Mesodermal cell (in vitro differentiated cells): ENCODE results near the gene DQX1. TPM values are rescaled to one million over a fixed set of nuclear protein-coding genes. Genes with fewer than 3 reads are reported as not detected.

Source experiments
- H3K27ac ChIP-seq: 2 replicates; pipeline ENCODE4 v1.7.0; 2013; ENCODE audit warnings: mild to moderate bottlenecking, low read depth, low read length, moderate library complexity; ENCODE audit not compliant: severe bottlenecking
- H3K36me3 ChIP-seq: 2 replicates; pipeline ENCODE4 v1.7.1; 2013; ENCODE audit warnings: mild to moderate bottlenecking, low read length, moderate library complexity; ENCODE audit not compliant: control insufficient read depth, insufficient read depth
- H3K4me1 ChIP-seq: one replicate; pipeline ENCODE4 v1.7.1; 2013; ENCODE audit warnings: mild to moderate bottlenecking, low read length; ENCODE audit not compliant: insufficient read depth, control insufficient read depth, poor library complexity, severe bottlenecking
- H3K4me3 ChIP-seq: 2 replicates; pipeline ENCODE4 v1.7.0; 2013; ENCODE audit warnings: low read length, control low read depth, mild to moderate bottlenecking; ENCODE audit not compliant: insufficient read depth, poor library complexity, severe bottlenecking; ENCODE audit errors: extremely low read depth
- H3K9me3 ChIP-seq: 2 replicates; pipeline ENCODE4 v1.7.1; 2013; ENCODE audit warnings: mild to moderate bottlenecking, low read length, moderate library complexity; ENCODE audit not compliant: control insufficient read depth
- WGBS, 2 experiments: methylation state at CpG; one replicate each; pipeline ENCODE4 v1.1.5; 2013; ENCODE audit warnings: missing lambda C conversion rate in 2 of 2; ENCODE audit not compliant: insufficient coverage in 2 of 2; 5-methylcytosine and 5-hydroxymethylcytosine counted together
- polyA plus RNA-seq, 2 experiments: library from polyadenylated mRNA; stranded (reverse); fragments of 50-300 nt; gene quantifications; one replicate each; pipeline ENCODE4 v1.2.3, GENCODE V29; 2013

The DQX1 gene, protein sequence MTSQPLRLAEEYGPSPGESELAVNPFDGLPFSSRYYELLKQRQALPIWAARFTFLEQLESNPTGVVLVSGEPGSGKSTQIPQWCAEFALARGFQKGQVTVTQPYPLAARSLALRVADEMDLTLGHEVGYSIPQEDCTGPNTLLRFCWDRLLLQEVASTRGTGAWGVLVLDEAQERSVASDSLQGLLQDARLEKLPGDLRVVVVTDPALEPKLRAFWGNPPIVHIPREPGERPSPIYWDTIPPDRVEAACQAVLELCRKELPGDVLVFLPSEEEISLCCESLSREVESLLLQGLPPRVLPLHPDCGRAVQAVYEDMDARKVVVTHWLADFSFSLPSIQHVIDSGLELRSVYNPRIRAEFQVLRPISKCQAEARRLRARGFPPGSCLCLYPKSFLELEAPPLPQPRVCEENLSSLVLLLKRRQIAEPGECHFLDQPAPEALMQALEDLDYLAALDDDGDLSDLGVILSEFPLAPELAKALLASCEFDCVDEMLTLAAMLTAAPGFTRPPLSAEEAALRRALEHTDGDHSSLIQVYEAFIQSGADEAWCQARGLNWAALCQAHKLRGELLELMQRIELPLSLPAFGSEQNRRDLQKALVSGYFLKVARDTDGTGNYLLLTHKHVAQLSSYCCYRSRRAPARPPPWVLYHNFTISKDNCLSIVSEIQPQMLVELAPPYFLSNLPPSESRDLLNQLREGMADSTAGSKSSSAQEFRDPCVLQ
- 0.48 TPM for polyA plus RNA-seq (2013, experiment 1 of 2)
- polyA plus RNA-seq (2013, experiment 2 of 2), result 0.40 TPM

DNA sequence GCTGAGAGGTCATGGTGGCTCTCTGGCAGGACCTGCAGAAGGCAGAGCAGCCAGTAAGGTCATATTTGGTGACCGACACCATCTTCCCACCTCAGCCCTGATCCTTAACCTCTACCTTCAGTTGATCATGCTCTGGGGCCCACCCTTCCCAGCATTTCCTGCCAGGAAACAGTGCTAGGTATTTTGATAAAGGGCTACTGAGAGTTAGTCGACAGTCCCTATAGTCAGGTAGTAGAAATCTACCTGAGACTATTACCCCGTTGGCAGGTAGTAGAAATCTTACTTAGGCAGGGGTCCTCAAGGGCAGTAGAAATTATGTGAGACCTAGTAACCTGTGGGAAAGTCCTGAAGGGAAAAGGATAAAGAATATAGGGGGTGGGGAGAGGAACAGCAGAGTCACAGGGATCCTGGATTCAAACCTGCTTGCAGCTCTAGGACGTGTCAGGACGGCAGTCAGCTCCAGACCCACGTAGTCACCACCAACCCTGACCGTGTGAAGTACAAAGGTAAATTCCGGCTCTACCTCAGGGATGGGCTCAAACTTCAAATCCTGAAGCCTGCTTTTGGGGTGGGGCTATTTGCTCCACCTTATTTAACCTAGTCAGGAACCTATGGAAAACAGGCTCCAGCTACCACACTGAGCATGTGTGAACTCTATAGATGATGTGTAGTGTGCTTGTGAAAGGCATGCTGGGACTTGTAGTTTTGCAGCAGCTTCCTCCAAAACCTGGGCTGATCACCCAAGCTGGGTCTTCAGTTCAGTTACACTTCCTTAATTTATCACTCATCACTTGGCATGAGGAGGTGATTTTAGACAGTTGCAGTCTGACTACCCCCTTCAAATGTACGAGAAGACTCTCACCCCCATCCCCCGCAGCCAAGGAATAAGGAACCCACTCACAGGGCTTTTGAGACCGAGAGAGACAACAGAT is at the start of gene DQX1:
Gene DQX1 (minus strand): TSS at position 515 of the 932 bp plus-strand sequence. CDS start 502 bp downstream, at position 13.
- 94 to 96% methylated on average over 8 to 9 of the region's 11 CpGs for WGBS, 2 experiments
- Histone ChIP-seq H3K27ac (no peak within 1 kb of the TSS), H3K9me3 (no peaks in the 10 kb centered on the region)

DNA sequence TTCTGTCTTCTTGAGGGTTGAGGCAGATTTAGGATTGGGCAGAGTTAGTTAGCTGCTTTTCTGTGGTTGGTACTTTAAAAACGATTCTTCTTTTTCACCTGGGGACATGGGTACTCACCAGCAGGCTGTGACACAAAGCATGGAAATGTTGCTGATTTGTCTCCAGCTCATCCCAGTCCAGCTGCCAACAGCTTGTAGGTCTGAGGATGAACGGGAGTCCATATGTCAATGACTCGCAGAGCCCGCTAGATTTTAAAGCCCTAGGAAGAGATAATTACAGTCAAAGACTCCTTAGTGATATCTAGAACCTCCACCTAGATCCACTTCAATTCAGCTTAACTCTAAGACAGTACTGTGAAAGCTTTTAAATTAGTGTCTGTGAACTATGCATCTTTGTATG is 49.3 kb upstream of the DQX1 start:
- Histone ChIP-seq H3K4me1 (peaks cover 7% of the 10 kb centered on the region), H3K9me3 (no peaks in the 10 kb centered on the region), H3K36me3 (no peaks in the 10 kb centered on the region), H3K4me3 (no peak overlapping the region), H3K27ac (no peak overlapping the region)
- WGBS, 2 experiments, result 82 to 92% methylated on average over 2 to 3 of the region's 4 CpGs

More for the DNA sequence above, at the start of gene DQX1:
- peaks cover 40% of the 10 kb centered on the region for H3K36me3 ChIP-seq
- H3K4me1 ChIP-seq, result peaks cover 11% of the 10 kb centered on the region
- H3K4me3 ChIP-seq, result no peak within 1 kb of the TSS

DNA sequence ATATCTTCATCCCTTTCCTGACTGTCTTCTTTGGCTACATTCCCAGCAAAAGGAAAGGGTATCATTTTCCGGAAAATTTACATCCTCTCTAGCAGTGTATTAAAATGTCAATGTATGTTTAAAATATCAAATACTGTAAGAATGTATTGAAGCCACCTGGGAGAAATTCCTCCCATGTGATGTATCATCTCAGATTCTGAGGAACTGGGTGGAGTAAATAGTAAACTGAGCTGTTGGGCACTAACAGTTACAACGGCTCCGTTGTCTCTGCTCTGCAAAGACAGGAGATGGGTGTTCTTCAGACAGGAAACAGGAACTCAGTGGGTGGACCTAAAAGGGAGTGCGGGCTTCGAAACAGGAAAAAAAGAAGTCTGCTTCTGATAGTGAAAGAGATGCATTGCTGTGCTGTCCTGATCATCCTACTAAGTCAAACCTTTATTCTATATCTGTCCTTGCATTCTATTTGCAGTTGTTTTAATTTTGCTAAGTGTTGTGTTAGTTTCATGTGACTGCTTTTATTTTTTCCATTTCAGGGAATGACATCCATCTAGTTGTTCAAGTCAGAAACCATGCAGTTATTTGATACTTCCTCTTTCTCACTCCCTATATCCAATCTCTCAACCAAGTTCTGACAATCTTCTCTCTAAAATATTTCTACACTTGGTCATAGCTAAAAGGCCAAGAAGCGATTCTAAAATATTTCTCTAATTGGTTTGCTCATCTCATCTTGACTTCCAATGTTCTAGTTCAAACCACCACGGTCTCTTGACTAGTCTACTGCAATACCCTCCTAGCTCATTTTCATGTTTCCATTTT is 47.9 kb upstream of the DQX1 start:
- Histone ChIP-seq H3K9me3 (no peaks in the 10 kb centered on the region), H3K27ac (no peak overlapping the region), H3K4me3 (no peak overlapping the region), H3K4me1 (peaks cover 7% of the 10 kb centered on the region), H3K36me3 (no peaks in the 10 kb centered on the region)
- WGBS, 2 experiments, result 69 to 83% methylated on average over 4 to 5 of the region's 7 CpGs

DNA sequence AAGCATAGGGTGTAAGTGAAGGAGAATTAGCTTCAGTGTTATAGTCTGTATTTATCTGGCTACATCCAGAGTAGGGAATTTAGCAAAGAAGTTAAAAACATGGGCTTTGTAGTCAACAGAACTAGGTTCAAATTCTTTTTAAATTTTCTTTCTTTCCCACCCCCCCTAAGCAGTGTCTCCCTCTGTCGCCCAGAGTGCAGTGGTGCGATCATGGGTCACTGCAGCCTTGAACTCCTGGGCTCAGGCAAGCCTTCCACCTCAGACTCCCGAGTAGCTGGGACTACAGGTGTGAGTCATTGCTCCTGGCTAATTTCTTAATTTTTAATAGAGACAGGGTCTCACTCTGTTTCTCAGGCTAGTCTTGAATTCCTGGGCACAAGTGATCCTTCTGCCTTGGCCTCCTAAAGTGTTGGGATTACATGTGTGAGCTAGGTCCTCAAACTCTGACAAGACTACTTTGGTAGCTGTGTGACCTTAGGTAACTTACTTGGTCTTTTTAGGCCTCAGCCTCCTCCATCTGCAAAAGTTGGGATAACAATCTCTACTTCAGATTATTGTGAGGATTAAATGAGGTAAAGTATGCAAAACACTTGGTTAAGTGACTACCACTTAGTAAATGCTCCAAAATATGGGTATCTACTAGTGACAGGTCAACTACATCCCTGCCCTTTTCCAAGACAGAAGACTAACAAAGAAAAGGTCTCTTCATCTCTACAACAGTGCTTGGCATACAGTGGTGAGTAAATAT is 46.3 kb upstream of the DQX1 start:
- no peak overlapping the region for H3K27ac ChIP-seq
- H3K4me3 ChIP-seq, result no peak overlapping the region
- 86 to 90% methylated on average over 3 of the region's 3 CpGs for WGBS, 2 experiments
- no peaks in the 10 kb centered on the region for H3K9me3 ChIP-seq
- no peaks in the 10 kb centered on the region for H3K36me3 ChIP-seq
- H3K4me1 ChIP-seq, result peaks cover 7% of the 10 kb centered on the region

DNA sequence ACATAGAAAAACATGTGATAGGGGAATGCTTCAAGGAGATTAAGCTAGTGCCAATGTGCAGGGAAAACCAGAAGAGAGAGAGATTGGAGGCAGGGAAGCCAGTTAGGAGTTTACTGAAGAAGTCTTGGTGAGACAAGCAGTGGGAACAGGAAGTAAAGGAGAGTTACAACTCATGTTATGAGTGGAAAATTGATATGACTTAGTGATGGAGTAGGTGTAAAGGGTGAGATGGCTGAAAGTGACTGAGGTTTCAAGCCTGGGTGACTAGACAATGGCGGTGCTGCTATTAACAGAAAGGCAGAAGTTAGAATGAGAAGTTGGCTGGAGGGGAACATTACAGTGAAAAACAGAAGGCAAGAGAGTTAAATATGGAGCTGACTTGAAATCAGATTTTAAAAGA is 45.0 kb upstream of the DQX1 start:
- H3K27ac ChIP-seq, result no peak overlapping the region
- no peaks in the 10 kb centered on the region for H3K9me3 ChIP-seq
- H3K4me1 ChIP-seq, result no peaks in the 10 kb centered on the region
- no peaks in the 10 kb centered on the region for H3K36me3 ChIP-seq
- 80 to 86% methylated on average over 1 of the region's 1 CpG for WGBS, 2 experiments
- no peak overlapping the region for H3K4me3 ChIP-seq

DNA sequence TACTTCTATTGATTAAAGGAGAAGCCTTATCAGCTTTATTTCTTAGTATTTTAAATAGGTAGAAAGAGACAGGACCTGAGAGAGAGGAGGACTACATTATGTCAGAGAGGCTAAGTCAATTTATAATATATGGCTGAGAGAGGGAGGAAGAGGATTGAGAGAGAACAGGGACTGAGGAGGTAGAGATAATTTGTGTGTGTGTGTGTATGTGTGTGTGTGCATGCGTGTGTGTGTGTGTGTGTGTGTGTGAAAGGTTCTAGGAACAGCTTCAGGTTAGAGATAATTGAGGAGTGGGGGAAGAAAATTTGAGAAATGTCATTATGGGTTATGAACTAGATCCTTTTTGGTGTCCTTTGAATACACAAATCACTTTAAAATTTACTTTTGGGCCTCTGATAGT is 43.7 kb upstream of the DQX1 start:
- no peak overlapping the region for H3K4me3 ChIP-seq
- no peaks in the 10 kb centered on the region for H3K4me1 ChIP-seq
- WGBS, 2 experiments, result 79 to 100% methylated on average over 1 of the region's 1 CpG
- no peaks in the 10 kb centered on the region for H3K9me3 ChIP-seq
- no peaks in the 10 kb centered on the region for H3K36me3 ChIP-seq
- no peak overlapping the region for H3K27ac ChIP-seq

DNA sequence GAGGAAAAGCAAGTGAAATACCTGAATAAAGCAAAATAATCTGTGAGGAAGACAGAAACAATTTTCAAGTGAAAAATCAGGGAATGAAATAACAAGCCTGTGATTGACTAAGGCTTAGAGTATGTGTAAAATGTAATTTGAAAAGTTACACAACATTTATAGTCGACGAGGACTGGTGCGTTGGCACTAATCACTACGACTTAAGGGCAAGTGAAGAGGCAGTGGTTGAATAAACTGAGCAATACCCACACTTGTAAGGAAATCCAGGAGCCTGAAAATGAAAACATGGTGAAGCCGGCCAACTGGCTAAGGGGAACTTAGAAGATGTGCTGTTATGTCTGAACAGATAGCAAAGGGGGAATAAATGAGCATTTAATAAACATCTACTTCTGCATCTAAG is 41.9 kb upstream of the DQX1 start:
- Histone ChIP-seq H3K4me3 (no peak overlapping the region), H3K27ac (no peak overlapping the region), H3K4me1 (no peaks in the 10 kb centered on the region), H3K36me3 (no peaks in the 10 kb centered on the region), H3K9me3 (no peaks in the 10 kb centered on the region)
- WGBS, 2 experiments, result 79 to 98% methylated on average over 3 to 5 of the region's 5 CpGs

DNA sequence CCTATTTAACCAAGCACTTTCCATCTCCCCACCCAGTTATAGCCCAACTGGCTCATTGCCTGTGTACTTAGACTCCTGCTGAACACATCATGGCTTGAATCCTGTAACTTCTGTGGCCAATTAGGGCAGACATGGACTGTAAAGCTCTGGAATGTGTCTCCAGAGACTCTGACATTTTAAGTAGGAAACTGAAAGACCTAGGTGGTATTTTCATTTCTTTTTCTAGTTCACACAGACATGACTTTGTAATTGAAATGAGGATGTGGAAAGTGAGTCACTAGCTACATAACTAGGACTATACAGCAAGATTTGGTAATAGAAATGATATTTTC is 40.7 kb upstream of the DQX1 start:
- Histone ChIP-seq H3K4me1 (no peaks in the 10 kb centered on the region), H3K27ac (no peak overlapping the region), H3K4me3 (no peak overlapping the region), H3K36me3 (no peaks in the 10 kb centered on the region), H3K9me3 (no peaks in the 10 kb centered on the region)

DNA sequence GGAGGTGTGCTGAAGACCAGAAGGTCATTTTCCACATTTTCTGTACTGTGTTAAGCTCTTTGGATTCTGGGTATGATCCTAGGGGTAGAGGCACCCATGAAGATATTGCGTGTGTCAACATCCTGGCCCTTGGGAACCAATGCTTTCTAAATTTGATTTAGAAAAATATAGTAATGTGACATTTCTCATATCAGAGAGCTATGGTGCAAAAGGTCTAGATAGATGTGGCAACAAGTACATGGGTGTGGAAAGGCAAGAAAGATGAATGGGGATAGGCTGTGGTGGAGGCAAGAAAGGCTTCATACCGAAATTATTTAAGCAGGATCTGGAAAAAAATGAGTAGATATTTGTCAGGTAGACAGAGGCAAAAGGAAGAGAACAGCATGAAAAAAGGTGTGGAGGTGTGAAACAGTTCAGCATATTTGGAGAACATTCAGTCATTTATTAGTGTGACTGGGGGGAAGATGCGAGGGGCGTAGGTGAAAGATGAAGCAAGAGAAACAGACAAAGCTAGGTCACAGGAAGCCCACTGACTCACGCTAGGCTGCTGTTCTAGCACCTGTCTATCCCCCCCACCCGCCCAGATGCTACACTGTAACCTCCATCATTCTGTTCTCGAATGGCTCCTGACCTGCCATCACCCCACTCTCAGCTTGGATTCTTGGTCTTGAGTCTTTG is 40.2 kb upstream of the DQX1 start:
- no peaks in the 10 kb centered on the region for H3K4me1 ChIP-seq
- H3K4me3 ChIP-seq, result no peak overlapping the region
- no peaks in the 10 kb centered on the region for H3K9me3 ChIP-seq
- 94 to 100% methylated on average over 3 to 5 of the region's 7 CpGs for WGBS, 2 experiments
- no peak overlapping the region for H3K27ac ChIP-seq
- H3K36me3 ChIP-seq, result no peaks in the 10 kb centered on the region
